Fibroblast of upper back skin (primary cell): ENCODE data around the gene ARNT2.
A peak's percentile ranks its signal among the peaks of the same experiment; 100 is the strongest.

Experiments
- DNase-seq: peaks from one replicate; pipeline ENCODE4 v3.0.0-alpha.2; 2013

Gene ARNT2

DNA sequence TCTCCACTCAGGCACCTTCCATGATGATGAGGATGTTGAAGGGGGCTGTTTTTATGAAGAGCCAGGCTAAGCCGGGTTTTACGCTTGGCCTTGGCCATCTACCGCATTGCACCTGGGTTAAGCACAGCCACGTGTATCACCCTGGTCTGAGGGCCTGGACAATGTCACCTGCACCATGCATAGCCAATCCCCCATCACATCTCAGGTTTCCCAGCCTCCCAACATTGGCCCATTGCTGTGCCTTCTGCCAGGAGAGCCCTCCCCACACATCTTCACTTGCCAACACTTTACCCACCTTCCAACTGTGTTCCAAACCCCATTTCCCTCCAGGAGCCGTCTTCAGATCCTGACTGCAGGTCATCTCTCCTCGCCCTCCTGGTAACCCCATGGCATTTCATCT, 155.6 kb downstream of the ARNT2 start:
- DNase-seq, result no peak

GRCh38 chr15:80560601-80561400, 156.6 kb downstream of the ARNT2 start:
- DNase-seq, result no peak

- peak; percentile 33 for DNase-seq
Observed at GRCh38 chr15:80561500-80561899, 157.3 kb downstream of the ARNT2 start.

- peak; percentile 12 for DNase-seq
Observed at GRCh38 chr15:80562033-80562432, 157.9 kb downstream of the ARNT2 start.

GRCh38 chr15:80562846-80563245, 158.7 kb downstream of the ARNT2 start:
- no peak for DNase-seq

DNA sequence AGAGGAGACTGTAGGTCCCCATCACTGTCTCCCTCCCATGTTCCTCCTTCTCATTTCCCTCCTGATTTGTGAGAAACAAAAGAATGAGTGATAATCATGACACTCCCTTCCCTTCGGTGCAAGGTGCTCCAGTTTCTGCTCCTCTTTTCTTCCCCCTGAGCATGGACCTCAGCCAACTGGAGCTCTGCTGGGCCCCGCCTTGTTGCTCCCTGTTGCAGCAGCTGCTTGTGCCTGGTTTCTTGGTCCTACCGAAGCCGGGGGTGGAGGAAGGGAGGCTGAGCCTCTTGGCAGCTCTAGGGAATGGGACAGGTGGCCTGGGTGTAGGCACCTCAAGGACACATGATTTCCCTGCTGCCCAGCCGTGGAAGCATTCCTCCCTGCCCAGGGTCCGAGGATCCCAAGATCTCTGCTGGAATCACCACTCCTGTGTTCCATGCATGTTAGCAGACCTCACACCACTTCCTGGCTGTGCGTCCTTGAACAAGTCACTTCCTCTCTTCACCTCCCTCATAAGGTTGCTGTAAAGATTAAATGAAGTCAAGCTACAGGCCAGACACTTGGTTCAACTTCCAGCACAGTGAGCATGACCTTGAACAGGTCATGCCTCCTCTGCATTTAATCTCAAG, 159.3 kb downstream of the ARNT2 start:
- DNase-seq, result no peak

- no peak for DNase-seq
Observed at GRCh38 chr15:80564056-80564455, 159.9 kb downstream of the ARNT2 start.

DNA sequence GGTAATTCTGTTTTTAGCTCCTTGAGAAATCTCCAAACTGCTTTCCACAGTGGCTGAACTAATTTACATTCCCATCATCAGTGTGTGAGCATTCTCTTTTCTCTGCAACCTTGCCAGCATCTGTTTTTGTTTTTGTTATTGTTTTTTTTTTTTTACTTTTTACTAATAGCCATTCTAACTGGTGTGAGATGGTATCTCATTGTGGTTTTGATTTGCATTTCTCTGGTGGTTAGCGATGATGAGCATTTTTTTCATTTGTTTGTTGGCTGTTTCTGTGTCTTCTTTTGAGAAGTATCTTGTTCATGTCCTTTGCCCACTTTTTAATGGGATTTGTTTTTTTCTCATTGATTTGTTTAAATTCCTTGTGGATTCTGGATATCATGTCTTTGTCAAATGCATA, 161.2 kb downstream of the ARNT2 start:
- no peak for DNase-seq

DNA sequence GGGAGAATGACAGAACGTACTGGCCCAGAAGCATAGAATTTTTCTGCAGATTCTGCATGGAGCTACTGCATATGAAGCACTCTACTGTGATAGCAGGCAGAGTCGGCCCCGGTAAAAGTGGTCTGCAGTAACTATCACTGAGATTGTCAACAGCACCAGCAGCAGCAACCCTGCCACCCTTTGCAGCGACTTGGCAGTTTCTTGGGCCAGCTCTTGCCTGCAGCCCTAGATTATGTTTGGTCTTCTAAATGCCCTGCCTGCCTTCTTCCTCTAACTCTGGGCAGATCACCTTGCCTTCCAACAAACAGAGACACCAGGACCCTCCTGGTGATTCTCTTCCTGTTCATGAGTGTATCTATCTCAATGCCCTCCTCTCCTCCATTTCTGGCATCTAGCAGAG, 161.8 kb downstream of the ARNT2 start:
- DNase-seq, result no peak

- peak; percentile 86 for DNase-seq
Observed at GRCh38 chr15:80567721-80568157, 163.6 kb downstream of the ARNT2 start.

DNA sequence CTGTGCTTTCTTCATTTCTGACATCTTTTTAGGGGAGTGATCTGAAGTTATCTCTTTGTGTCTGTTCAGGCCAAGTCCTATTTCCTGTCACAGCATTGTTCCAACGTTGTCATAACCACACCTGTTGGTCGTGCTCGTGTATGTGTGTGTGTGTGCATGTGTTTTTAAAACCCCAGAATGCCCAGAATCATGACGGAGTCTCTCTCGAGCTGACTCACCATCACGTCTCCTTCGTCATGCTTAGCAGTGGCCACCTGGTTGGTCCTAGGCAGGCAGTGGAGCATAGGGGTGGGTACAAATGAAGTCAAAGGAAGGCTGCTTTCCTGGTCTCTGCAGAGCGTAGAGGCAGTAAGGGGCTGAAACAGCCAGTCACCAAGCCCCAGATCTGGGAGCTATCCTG, 164.1 kb downstream of the ARNT2 start:
- no peak for DNase-seq

DNA sequence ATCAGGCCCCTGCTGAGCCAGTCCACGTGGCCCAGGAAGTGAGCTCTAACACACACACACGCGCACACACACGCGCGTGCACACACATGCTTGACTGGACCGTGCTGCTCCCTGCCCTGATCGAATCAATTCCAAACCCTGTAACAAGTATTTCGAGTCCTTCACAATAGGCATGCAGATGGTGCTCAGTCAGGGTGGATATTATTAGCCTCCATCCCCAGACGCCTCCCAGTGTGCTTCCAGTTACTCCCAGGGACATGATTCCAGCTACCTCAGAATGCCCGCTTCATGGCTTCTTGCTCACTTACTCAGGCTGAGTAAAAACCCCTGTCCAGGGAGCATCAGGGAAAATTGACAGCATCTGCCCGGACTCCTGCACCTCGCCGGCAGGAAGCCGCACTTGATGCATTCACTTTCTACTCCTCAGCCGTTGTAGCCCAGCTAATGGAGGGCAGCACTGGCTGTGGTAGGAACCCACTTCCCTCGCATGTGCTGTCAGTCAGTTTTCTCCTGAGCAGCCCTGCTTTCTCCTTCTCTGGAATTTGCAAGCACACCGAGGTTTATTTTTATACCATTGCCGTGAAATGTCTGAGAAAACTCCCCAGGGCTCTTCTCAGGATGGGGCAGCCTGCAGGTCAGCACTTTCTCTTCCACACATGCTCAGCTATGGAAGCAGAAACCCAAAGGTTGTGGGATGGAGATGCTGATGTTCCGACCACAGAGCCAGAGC, 164.9 kb downstream of the ARNT2 start:
- DNase-seq, result peak; percentile 20

- no peak for DNase-seq
Observed at GRCh38 chr15:80569656-80570055, 165.5 kb downstream of the ARNT2 start.

GRCh38 chr15:80570553-80570952, 166.4 kb downstream of the ARNT2 start:
- no peak for DNase-seq

- DNase-seq, result no peak
Observed at GRCh38 chr15:80572337-80572736, 168.2 kb downstream of the ARNT2 start.

DNA sequence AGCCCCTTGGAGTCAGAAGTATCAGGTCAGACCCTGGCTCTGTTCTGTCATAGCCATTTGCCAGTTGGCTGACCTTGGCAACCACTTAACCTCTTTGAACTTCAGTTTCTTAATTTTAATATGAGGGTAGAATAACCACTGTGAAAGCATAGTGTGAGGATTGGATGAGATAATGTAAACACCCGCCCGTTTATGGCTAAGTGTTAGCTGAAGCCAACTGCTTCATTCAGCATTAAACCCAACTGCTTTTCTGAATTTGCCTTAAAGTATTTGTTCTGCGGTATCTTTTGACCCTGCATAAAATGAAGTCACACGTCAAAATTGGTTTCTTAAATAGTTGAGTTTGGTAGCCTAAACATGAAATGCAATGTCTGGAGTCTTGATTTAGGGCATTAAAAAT, 169.4 kb downstream of the ARNT2 start:
- no peak for DNase-seq

DNA sequence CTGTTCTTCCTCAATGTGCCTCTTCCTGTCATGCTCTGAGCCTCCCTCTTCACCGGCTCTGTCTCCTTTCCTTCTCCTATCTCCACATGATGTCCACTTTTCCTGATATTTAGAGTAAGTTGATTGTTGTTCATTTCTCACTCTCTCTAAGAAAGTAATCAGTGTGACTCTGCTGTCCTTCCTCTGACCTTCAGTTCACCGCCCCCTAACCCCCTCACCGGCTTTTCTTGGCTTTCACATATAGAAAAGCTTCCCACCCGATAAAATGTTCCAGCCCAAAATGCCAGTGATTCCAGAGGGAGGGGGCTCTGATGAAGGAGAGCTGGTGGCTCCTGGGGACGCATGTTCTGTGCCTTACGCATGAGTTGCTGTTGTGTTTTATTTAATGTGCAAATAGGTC, 170.4 kb downstream of the ARNT2 start:
- DNase-seq, result no peak

- DNase-seq, result no peak
Observed at GRCh38 chr15:80576519-80577090, 172.4 kb downstream of the ARNT2 start.

GRCh38 chr15:80577552-80578205, 173.5 kb downstream of the ARNT2 start:
- DNase-seq, result no peak

- no peak for DNase-seq
Observed at GRCh38 chr15:80578206-80578595, 174.0 kb downstream of the ARNT2 start.

DNA sequence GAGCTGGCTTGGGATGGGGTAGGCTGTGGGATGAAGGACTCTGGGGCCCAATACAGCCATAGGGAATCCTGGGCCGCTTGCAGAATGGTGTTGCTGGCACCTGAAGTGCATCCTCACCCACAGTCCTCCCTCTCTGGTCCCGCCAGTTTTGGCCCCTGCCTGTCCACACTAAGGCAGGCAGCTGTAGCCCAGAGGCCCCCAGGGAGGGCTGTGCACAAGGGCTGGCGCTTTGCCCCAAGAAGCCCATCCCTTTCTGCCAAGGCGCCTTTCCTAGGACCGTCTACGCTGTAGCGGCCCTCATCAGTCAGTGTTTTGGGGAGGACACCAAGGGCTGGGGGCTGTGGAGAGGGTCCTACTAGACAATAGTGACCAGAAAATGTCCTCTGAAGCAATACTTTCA, 174.7 kb downstream of the ARNT2 start:
- DNase-seq, result no peak

GRCh38 chr15:80579611-80580010, 175.4 kb downstream of the ARNT2 start:
- no peak for DNase-seq

DNA sequence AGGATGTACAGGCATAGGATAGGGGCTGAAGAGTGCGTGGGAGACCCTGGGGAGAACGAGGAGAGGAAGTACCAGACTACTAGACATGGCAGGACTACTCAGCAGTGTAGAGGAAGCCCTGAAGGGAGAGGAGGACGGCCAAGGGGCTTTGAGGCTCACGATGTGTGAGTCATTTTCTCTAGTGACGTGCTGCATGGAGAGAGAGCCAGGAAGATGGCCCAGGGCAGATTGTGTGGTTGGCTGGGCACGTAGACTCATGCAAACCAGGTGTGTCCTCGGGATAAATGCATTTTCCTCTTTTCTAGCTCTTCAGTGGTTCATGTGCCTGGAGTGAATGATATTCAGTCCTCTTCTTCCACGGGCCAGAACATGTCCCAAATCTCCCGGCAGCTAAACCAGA, 175.9 kb downstream of the ARNT2 start:
- peak; percentile 60 for DNase-seq
